Tibial nerve (tissue), 4 donors: Measurements from ENCODE around the gene FDX2.

Experiments used
- CTCF ChIP-seq, 5 experiments: fragments of 200-600 bp in 3 of 5; fragments of 450-650 bp in 2 of 5; sonication (generic) in 3 of 5; IDR thresholded peaks; one replicate each; pipeline ENCODE4 v1.5.1; 2016 to 2019; ENCODE audit warnings: antibody characterized with exemption in 5 of 5, mild to moderate bottlenecking in 3 of 5, moderate library complexity in 2 of 5
- EP300 ChIP-seq, 2 donors: sonication (generic); formaldehyde crosslinking; IDR thresholded peaks; one replicate each; pipeline ENCODE4 v1.6.1; 2017; ENCODE audit warnings: antibody characterized with exemption in 2 of 2, mild to moderate bottlenecking in 1 of 2
- POLR2A ChIP-seq, 2 donors: fragments of 450-650 bp; IDR thresholded peaks; one replicate each; pipeline ENCODE4 v1.6.1; 2017; ENCODE audit warnings: antibody characterized with exemption in 2 of 2, mild to moderate bottlenecking in 2 of 2, moderate library complexity in 2 of 2

DNA sequence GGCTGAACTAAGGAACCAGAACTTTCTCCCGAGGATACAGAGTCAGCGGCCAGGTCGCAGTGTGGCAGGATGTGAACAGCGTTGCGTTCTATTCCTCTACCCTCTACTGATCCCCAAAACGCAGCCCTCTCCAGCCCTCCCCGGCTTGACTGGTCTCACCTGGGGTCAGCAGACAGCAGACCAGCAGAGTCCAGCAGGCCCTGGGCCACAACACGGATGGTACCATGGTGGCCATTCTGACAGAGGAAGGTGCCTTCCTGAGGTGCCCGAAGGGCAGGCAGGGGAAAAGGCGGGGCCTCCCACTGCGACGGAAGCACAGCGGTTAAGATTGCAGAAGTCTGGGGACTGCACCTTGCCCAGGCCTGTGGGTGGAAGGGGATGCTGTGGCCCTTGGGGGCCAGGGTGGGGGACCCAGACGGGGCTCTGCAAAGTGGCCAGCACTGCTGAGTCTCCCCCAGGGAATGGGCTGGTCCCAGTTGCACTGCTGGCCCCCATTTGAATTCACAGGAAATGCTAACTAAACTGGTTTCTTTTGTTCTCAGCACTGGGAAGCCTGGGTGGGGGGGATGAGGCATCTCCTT, 23.7 kb upstream of the FDX2 start, which contains the start of gene ICAM3:
- TF ChIP-seq POLR2A (IDR thresholded peaks at IDR 0.05) (no peak), CTCF (IDR thresholded peaks at IDR 0.05) (no peak), EP300 (IDR thresholded peaks at IDR 0.05) (no peak)
